WTC11 (cell line): Measurements from ENCODE around the gene RMND5B. TPM values are rescaled to one million over a fixed set of nuclear protein-coding genes. Genes with fewer than 3 reads are reported as not detected.

Experiments used
- CREB1 ChIP-seq: sonication (generic); formaldehyde crosslinking; IDR thresholded peaks from 2 replicates; pipeline ENCODE4 v1.8.0; 2023; ENCODE audit warnings: mild to moderate bottlenecking, missing genetic modification reagents
- EMX1 ChIP-seq: fragments of 250-450 bp; sonication (Bioruptor Pico); IDR thresholded peaks from 2 replicates; pipeline ENCODE4 v1.8.0; 2021; ENCODE audit warnings: mild to moderate bottlenecking
- ETV6 ChIP-seq: sonication (generic); formaldehyde crosslinking; IDR thresholded peaks from 2 replicates; pipeline ENCODE4 v1.8.1; 2022; ENCODE audit warnings: mild to moderate bottlenecking, missing genetic modification reagents
- FOXJ3 ChIP-seq: sonication (generic); formaldehyde crosslinking; IDR thresholded peaks from 2 replicates; pipeline ENCODE4 v1.9.0; 2021; ENCODE audit warnings: missing genetic modification reagents, mild to moderate bottlenecking, borderline replicate concordance
- GTF2I ChIP-seq: fragments of 250-450 bp; sonication (Bioruptor Pico); conservative IDR thresholded peaks from 2 replicates; pipeline ENCODE4 v1.4.0; 2021; ENCODE audit warnings: mild to moderate bottlenecking
- HMGA2 ChIP-seq: fragments of 250-450 bp; sonication (Bioruptor Pico); IDR thresholded peaks from 2 replicates; pipeline ENCODE4 v1.4.0; 2021; ENCODE audit warnings: mild to moderate bottlenecking, moderate library complexity
- IRF2 ChIP-seq: sonication (generic); formaldehyde crosslinking; IDR thresholded peaks from 2 replicates; pipeline ENCODE4 v1.8.0; 2022; ENCODE audit warnings: low read depth, missing genetic modification reagents, borderline replicate concordance
- JUN ChIP-seq: sonication (generic); formaldehyde crosslinking; IDR thresholded peaks from 2 replicates; pipeline ENCODE4 v1.8.0; 2023; ENCODE audit warnings: mild to moderate bottlenecking, missing genetic modification reagents
- KAT7 ChIP-seq: sonication (generic); formaldehyde crosslinking; IDR thresholded peaks from 2 replicates; pipeline ENCODE4 v1.8.1; 2023; ENCODE audit warnings: missing genetic modification reagents, mild to moderate bottlenecking, borderline replicate concordance
- MYBL2 ChIP-seq: sonication (generic); formaldehyde crosslinking; IDR thresholded peaks from 2 replicates; pipeline ENCODE4 v1.8.1; 2023; ENCODE audit warnings: mild to moderate bottlenecking, moderate library complexity, missing genetic modification reagents
- PRRX2 ChIP-seq: fragments of 250-450 bp; sonication (Bioruptor Pico); IDR thresholded peaks from 2 replicates; pipeline ENCODE4 v1.8.0; 2021; ENCODE audit warnings: mild to moderate bottlenecking
- SMAD3 ChIP-seq: sonication (generic); formaldehyde crosslinking; IDR thresholded peaks from 2 replicates; pipeline ENCODE4 v1.8.0; 2022; ENCODE audit warnings: missing genetic modification reagents, mild to moderate bottlenecking, borderline replicate concordance
- SMAD4 ChIP-seq: sonication (generic); formaldehyde crosslinking; IDR thresholded peaks from 2 replicates; pipeline ENCODE4 v1.8.0; 2022; ENCODE audit warnings: mild to moderate bottlenecking, missing genetic modification reagents
- SP1 ChIP-seq: sonication (generic); formaldehyde crosslinking; conservative IDR thresholded peaks from 2 replicates; pipeline ENCODE4 v1.8.1; 2022; ENCODE audit warnings: missing genetic modification reagents
- TEAD4 ChIP-seq: sonication (generic); formaldehyde crosslinking; IDR thresholded peaks from 2 replicates; pipeline ENCODE4 v1.8.0; 2022; ENCODE audit warnings: mild to moderate bottlenecking, missing genetic modification reagents
- ZNF121 ChIP-seq: sonication (generic); formaldehyde crosslinking; IDR thresholded peaks from 2 replicates; pipeline ENCODE4 v1.8.0; 2023; ENCODE audit warnings: missing genetic modification reagents
- ZNF263 ChIP-seq: sonication (generic); formaldehyde crosslinking; IDR thresholded peaks from 2 replicates; pipeline ENCODE4 v1.8.1; 2022; ENCODE audit warnings: low read depth, mild to moderate bottlenecking, moderate library complexity, missing genetic modification reagents
- ZNF317 ChIP-seq: sonication (generic); formaldehyde crosslinking; IDR thresholded peaks from 2 replicates; pipeline ENCODE4 v1.8.1; 2023; ENCODE audit warnings: low read depth, mild to moderate bottlenecking, moderate library complexity, missing genetic modification reagents, borderline replicate concordance
- ZNF416 ChIP-seq: fragments of 250-450 bp; sonication (Bioruptor Pico); IDR thresholded peaks from 2 replicates; pipeline ENCODE4 v1.9.0; 2021; ENCODE audit warnings: mild to moderate bottlenecking, inconsistent platforms
- ZNF423 ChIP-seq: fragments of 250-450 bp; sonication (Bioruptor Pico); IDR thresholded peaks from 2 replicates; pipeline ENCODE4 v2.1.2; 2022; ENCODE audit warnings: mild to moderate bottlenecking, moderate library complexity
- total RNA-seq: library from RNA; stranded (reverse); gene quantifications from 3 replicates; pipeline ENCODE4 v1.2.3, GENCODE V29; 2021
- TF ChIP-seq, protein P1 (sequence below): fragments of 200-600 bp; IDR thresholded peaks from 2 replicates; pipeline ENCODE4 v1.8.0; 2022; ENCODE audit warnings: antibody characterized with exemption
- TF ChIP-seq, protein P2 (sequence below): sonication (generic); formaldehyde crosslinking; IDR thresholded peaks from 2 replicates; pipeline ENCODE4 v1.8.0; 2023; ENCODE audit warnings: mild to moderate bottlenecking, missing genetic modification reagents
- TF ChIP-seq, protein P3 (sequence below): sonication (generic); formaldehyde crosslinking; IDR thresholded peaks from 2 replicates; pipeline ENCODE4 v1.8.1; 2022; ENCODE audit warnings: mild to moderate bottlenecking, moderate library complexity, missing genetic modification reagents
- TF ChIP-seq, protein P4 (sequence below): sonication (generic); formaldehyde crosslinking; IDR thresholded peaks from 2 replicates; pipeline ENCODE4 v1.8.1; 2023; ENCODE audit warnings: mild to moderate bottlenecking, missing genetic modification reagents
- TF ChIP-seq, protein P5 (sequence below): sonication (generic); formaldehyde crosslinking; IDR thresholded peaks from 2 replicates; pipeline ENCODE4 v1.8.0; 2022; ENCODE audit warnings: mild to moderate bottlenecking, missing genetic modification reagents
- TF ChIP-seq, protein P6 (sequence below): sonication (generic); formaldehyde crosslinking; conservative IDR thresholded peaks from 2 replicates; pipeline ENCODE4 v1.8.1; 2023; ENCODE audit warnings: mild to moderate bottlenecking, low read depth, missing genetic modification reagents, moderate library complexity
- TF ChIP-seq, protein P7 (sequence below): sonication (generic); formaldehyde crosslinking; IDR thresholded peaks from 2 replicates; pipeline ENCODE4 v1.8.0; 2022; ENCODE audit warnings: mild to moderate bottlenecking, missing genetic modification reagents

Gene RMND5B
- total RNA-seq, 1 experiment from 2014 or later = 93.3 TPM

DNA sequence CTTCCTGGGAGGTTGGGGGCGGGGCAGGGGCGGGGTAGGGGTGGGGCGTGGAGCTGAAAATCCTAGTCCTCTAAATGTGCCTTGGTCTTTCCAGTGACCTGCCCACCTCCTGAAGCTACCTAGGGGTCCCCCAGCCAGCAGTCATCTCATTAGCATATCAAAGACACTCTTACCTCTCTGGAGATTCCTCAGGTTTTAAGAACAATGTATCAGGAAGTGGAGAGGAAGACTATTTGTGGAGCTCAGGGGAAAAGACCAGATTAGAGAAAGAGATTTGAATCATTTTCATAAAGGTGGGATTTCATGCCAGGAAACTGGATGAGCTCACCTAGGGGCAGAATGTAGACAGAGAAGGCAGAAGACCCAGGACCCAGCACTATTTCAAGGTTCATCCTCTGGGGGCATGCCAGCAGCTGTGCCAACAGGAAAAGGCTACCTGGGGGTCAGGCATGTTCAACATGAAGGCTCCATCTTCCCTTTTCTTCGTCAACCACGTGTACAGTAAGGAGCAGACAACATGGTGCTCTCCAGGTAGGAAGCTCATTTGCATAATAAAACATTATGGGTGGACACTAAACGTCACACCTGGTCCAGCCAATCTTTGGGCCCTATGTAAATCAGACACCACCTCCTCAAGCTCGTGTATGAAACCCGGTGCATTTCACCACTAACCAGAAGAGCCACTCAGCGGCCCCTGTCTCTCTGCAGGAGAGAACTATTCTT is 49.5 kb downstream of the RMND5B start (continued):
- no peak for TF ChIP-seq CREB1 (CRISPR knock-in tag)
- no peak for TF ChIP-seq KAT7 (CRISPR knock-in tag)
- no peak for TF ChIP-seq TEAD4
- no peak for TF ChIP-seq ZNF263
- TF ChIP-seq HMGA2 (CRISPR knock-in tag) = no peak
- no peak for TF ChIP-seq FOXJ3 (CRISPR knock-in tag)
- TF ChIP-seq, protein P1, sequence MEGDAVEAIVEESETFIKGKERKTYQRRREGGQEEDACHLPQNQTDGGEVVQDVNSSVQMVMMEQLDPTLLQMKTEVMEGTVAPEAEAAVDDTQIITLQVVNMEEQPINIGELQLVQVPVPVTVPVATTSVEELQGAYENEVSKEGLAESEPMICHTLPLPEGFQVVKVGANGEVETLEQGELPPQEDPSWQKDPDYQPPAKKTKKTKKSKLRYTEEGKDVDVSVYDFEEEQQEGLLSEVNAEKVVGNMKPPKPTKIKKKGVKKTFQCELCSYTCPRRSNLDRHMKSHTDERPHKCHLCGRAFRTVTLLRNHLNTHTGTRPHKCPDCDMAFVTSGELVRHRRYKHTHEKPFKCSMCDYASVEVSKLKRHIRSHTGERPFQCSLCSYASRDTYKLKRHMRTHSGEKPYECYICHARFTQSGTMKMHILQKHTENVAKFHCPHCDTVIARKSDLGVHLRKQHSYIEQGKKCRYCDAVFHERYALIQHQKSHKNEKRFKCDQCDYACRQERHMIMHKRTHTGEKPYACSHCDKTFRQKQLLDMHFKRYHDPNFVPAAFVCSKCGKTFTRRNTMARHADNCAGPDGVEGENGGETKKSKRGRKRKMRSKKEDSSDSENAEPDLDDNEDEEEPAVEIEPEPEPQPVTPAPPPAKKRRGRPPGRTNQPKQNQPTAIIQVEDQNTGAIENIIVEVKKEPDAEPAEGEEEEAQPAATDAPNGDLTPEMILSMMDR = no peak
- TF ChIP-seq ZNF416 (CRISPR knock-in tag) = no peak; the same call in 1 of the 2 replicates
- TF ChIP-seq, protein P2, sequence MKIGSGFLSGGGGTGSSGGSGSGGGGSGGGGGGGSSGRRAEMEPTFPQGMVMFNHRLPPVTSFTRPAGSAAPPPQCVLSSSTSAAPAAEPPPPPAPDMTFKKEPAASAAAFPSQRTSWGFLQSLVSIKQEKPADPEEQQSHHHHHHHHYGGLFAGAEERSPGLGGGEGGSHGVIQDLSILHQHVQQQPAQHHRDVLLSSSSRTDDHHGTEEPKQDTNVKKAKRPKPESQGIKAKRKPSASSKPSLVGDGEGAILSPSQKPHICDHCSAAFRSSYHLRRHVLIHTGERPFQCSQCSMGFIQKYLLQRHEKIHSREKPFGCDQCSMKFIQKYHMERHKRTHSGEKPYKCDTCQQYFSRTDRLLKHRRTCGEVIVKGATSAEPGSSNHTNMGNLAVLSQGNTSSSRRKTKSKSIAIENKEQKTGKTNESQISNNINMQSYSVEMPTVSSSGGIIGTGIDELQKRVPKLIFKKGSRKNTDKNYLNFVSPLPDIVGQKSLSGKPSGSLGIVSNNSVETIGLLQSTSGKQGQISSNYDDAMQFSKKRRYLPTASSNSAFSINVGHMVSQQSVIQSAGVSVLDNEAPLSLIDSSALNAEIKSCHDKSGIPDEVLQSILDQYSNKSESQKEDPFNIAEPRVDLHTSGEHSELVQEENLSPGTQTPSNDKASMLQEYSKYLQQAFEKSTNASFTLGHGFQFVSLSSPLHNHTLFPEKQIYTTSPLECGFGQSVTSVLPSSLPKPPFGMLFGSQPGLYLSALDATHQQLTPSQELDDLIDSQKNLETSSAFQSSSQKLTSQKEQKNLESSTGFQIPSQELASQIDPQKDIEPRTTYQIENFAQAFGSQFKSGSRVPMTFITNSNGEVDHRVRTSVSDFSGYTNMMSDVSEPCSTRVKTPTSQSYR = no peak
- no peak for TF ChIP-seq EMX1 (CRISPR knock-in tag)
- no peak for TF ChIP-seq SMAD3 (CRISPR knock-in tag)
- no peak for TF ChIP-seq SMAD4
- TF ChIP-seq, protein P3, sequence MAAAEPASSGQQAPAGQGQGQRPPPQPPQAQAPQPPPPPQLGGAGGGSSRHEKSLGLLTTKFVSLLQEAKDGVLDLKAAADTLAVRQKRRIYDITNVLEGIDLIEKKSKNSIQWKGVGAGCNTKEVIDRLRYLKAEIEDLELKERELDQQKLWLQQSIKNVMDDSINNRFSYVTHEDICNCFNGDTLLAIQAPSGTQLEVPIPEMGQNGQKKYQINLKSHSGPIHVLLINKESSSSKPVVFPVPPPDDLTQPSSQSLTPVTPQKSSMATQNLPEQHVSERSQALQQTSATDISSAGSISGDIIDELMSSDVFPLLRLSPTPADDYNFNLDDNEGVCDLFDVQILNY = no peak
- no peak for TF ChIP-seq JUN
- TF ChIP-seq MYBL2 (CRISPR knock-in tag) = no peak
- TF ChIP-seq, protein P4, sequence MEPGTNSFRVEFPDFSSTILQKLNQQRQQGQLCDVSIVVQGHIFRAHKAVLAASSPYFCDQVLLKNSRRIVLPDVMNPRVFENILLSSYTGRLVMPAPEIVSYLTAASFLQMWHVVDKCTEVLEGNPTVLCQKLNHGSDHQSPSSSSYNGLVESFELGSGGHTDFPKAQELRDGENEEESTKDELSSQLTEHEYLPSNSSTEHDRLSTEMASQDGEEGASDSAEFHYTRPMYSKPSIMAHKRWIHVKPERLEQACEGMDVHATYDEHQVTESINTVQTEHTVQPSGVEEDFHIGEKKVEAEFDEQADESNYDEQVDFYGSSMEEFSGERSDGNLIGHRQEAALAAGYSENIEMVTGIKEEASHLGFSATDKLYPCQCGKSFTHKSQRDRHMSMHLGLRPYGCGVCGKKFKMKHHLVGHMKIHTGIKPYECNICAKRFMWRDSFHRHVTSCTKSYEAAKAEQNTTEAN (CRISPR knock-in tag) = no peak
- TF ChIP-seq, protein P5, sequence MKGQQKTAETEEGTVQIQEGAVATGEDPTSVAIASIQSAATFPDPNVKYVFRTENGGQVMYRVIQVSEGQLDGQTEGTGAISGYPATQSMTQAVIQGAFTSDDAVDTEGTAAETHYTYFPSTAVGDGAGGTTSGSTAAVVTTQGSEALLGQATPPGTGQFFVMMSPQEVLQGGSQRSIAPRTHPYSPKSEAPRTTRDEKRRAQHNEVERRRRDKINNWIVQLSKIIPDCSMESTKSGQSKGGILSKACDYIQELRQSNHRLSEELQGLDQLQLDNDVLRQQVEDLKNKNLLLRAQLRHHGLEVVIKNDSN = peak; percentile 55; the same call in 1 of the 2 replicates
- no peak for TF ChIP-seq GTF2I (CRISPR knock-in tag)
- TF ChIP-seq, protein P6, sequence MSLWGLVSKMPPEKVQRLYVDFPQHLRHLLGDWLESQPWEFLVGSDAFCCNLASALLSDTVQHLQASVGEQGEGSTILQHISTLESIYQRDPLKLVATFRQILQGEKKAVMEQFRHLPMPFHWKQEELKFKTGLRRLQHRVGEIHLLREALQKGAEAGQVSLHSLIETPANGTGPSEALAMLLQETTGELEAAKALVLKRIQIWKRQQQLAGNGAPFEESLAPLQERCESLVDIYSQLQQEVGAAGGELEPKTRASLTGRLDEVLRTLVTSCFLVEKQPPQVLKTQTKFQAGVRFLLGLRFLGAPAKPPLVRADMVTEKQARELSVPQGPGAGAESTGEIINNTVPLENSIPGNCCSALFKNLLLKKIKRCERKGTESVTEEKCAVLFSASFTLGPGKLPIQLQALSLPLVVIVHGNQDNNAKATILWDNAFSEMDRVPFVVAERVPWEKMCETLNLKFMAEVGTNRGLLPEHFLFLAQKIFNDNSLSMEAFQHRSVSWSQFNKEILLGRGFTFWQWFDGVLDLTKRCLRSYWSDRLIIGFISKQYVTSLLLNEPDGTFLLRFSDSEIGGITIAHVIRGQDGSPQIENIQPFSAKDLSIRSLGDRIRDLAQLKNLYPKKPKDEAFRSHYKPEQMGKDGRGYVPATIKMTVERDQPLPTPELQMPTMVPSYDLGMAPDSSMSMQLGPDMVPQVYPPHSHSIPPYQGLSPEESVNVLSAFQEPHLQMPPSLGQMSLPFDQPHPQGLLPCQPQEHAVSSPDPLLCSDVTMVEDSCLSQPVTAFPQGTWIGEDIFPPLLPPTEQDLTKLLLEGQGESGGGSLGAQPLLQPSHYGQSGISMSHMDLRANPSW (CRISPR knock-in tag) = no peak
- TF ChIP-seq ZNF317 = no peak
- TF ChIP-seq PRRX2 (CRISPR knock-in tag) = no peak
- TF ChIP-seq ZNF423 (CRISPR knock-in tag) = peak; percentile 58
- TF ChIP-seq IRF2 = no peak
- TF ChIP-seq ETV6 (CRISPR knock-in tag) = peak; percentile 64; the same call in 1 of the 2 replicates
- TF ChIP-seq SP1 (CRISPR knock-in tag) = peak; percentile 75
- TF ChIP-seq, protein P7, sequence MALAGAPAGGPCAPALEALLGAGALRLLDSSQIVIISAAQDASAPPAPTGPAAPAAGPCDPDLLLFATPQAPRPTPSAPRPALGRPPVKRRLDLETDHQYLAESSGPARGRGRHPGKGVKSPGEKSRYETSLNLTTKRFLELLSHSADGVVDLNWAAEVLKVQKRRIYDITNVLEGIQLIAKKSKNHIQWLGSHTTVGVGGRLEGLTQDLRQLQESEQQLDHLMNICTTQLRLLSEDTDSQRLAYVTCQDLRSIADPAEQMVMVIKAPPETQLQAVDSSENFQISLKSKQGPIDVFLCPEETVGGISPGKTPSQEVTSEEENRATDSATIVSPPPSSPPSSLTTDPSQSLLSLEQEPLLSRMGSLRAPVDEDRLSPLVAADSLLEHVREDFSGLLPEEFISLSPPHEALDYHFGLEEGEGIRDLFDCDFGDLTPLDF (CRISPR knock-in tag) = no peak
- no peak for TF ChIP-seq ZNF121 (CRISPR knock-in tag)
